KOPT-K1 (cell line): Measurements from ENCODE around the gene MYL9.
A peak's percentile ranks its signal among the peaks of the same experiment; 100 is the strongest.

Experiments
- H3K27ac ChIP-seq: fragments of 200-600 bp; sonication (generic); 2 replicates; pipeline ENCODE4 v1.5.1; 2016; ENCODE audit warnings: antibody characterized with exemption, mild to moderate bottlenecking, low read depth, low read length; ENCODE audit not compliant: poor library complexity, severe bottlenecking
- H3K36me3 ChIP-seq: fragments of 200-600 bp; sonication (generic); 2 replicates; pipeline ENCODE4 v1.5.1; 2017; ENCODE audit warnings: antibody characterized with exemption, mild to moderate bottlenecking, low read length, moderate library complexity; ENCODE audit not compliant: insufficient read depth
- H3K9me3 ChIP-seq: fragments of 200-600 bp; sonication (generic); 2 replicates; pipeline ENCODE4 v1.5.1; 2017; ENCODE audit warnings: antibody characterized with exemption, low read length, mild to moderate bottlenecking; ENCODE audit not compliant: insufficient read depth, poor library complexity, severe bottlenecking

Gene MYL9

DNA sequence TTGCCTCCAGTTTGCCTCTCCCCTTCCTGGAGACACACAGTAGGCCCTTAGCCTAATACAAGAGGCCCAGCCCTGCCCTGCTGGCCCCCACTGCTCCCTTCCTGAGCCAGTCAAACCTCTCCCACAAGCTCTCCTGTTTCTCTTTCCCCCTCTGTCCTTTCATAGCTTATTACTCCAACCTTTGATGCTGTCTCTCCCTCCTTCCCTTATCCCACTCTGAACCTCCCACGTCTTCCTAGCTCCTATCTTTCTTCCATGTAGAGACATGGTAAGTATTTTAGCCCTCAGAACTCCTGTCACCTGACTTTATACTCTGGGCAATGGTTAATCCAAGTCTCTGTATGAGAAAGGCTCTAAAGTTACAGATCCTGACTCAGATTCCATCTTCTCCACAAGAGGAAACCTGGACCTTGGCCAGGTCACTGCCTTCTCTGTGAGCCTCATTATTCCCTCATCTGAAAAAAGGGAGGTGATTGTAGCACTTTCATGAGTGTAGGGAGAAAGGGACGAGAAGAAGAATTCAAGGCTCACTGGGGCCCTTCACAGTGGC is 38.8 kb downstream of the MYL9 start:
- H3K36me3 ChIP-seq, result peaks cover 76% of the 10 kb centered on the region
- H3K9me3 ChIP-seq, result no peaks in the 10 kb centered on the region
- no peak overlapping the region for H3K27ac ChIP-seq

DNA sequence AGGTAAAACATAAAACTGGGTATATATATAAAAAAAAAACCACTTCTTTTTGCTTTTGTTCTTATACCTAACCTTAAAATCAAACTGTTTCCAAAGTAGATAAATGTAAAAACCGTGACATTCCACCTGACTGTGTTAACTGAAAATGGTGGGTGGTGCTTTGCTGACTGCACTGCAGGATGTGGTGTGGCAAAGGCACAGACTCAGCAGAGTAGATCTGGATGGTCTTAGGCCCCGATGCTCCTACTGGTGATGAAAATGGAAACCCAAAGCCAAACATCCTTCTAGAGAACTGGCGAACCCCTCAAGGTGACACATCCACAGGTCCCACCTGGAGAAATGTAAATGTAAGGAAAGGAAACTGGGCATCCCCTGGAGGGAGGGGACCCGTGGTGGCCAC is 41.0 kb downstream of the MYL9 start:
- peak overlapping the region; percentile 37 for H3K27ac ChIP-seq
- H3K9me3 ChIP-seq, result no peaks in the 10 kb centered on the region
- H3K36me3 ChIP-seq, result peaks cover 92% of the 10 kb centered on the region

GRCh38 chr20:36582821-36583220 is 41.5 kb downstream of the MYL9 start:
- H3K27ac ChIP-seq, result peak overlapping the region; percentile 37
- peaks cover 95% of the 10 kb centered on the region for H3K36me3 ChIP-seq
- no peaks in the 10 kb centered on the region for H3K9me3 ChIP-seq

DNA sequence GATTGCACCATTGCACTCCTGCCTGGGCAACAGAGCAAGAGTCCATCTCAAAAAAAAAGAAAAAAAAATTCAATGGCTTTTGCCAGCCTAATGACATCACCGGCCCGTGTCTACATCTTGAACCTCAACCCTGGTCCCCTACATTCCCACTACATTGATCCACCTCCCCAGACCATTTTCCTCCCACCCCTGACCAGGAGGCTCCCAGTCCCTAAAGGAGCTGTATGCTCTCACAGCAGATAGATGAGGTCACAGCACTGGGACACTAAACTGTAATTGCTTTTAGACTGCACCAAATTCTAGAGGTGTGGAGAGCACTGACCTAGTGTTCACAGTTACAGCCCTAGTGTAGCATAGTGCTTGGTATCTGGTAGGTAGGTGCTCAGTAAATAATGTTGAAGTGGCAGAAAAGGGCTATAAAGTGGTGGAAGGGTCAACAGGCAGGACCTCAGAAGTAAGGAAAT is 42.7 kb downstream of the MYL9 start:
- Histone ChIP-seq H3K9me3 (no peaks in the 10 kb centered on the region), H3K27ac (no peak overlapping the region), H3K36me3 (peaks cover 95% of the 10 kb centered on the region)

GRCh38 chr20:36585410-36586125 is 44.2 kb downstream of the MYL9 start:
- Histone ChIP-seq H3K27ac (no peak overlapping the region), H3K36me3 (peaks cover 95% of the 10 kb centered on the region), H3K9me3 (no peaks in the 10 kb centered on the region)

- Histone ChIP-seq H3K27ac (no peak overlapping the region), H3K36me3 (peaks cover 87% of the 10 kb centered on the region), H3K9me3 (no peaks in the 10 kb centered on the region)
Observed at GRCh38 chr20:36587388-36588070, 46.2 kb downstream of the MYL9 start.

DNA sequence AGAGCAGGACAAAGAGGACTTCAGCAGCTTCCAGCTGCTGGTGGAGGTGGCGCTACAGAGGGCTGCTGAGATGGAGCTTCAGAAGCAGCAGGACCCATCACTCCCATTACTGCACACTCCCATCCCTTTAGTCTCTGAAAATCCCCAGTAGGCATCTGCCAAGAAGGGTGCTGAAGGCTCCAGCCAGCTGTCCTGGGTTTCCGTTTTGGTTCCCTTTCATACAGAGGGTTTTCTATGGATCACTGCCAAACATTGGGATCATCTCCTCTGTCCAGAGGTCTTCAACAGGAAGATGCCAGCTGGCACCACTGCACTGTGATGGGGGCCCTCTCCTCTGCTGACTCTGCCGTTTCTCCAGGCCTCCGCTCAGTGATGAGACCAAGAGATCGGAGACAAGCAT is 50.0 kb downstream of the MYL9 start:
- H3K9me3 ChIP-seq, result no peaks in the 10 kb centered on the region
- H3K27ac ChIP-seq, result peak overlapping the region; percentile 85
- peaks cover 79% of the 10 kb centered on the region for H3K36me3 ChIP-seq

GRCh38 chr20:36591854-36592641 is 50.7 kb downstream of the MYL9 start:
- Histone ChIP-seq H3K36me3 (peaks cover 77% of the 10 kb centered on the region), H3K27ac (peak overlapping the region; percentile 85), H3K9me3 (no peaks in the 10 kb centered on the region)

GRCh38 chr20:36593347-36593929 is 52.1 kb downstream of the MYL9 start:
- peak overlapping the region; percentile 85 for H3K27ac ChIP-seq
- no peaks in the 10 kb centered on the region for H3K9me3 ChIP-seq
- H3K36me3 ChIP-seq, result peaks cover 72% of the 10 kb centered on the region

GRCh38 chr20:36599912-36600345 is 58.6 kb downstream of the MYL9 start:
- H3K9me3 ChIP-seq, result no peaks in the 10 kb centered on the region
- no peak overlapping the region for H3K27ac ChIP-seq
- H3K36me3 ChIP-seq, result peaks cover 18% of the 10 kb centered on the region; the same call in 1 of the 2 replicates
